OCI-LY1 (cell line): ENCODE measurements around the gene FGFR2.

ENCODE experiments used
- EZH2 ChIP-seq: fragments of 200-600 bp; sonication (generic), shearing (Covaris generic); IDR thresholded peaks from 2 replicates; pipeline ENCODE4 v1.8.0; 2017; ENCODE audit warnings: borderline replicate concordance, mixed run types, mild to moderate bottlenecking, antibody characterized with exemption, low read length, moderate library complexity, mixed read lengths
- TF ChIP-seq, protein P1 (sequence below): fragments of 200-600 bp; sonication (generic), shearing (Covaris generic); IDR thresholded peaks from 2 replicates; pipeline ENCODE4 v1.5.1; 2017; ENCODE audit warnings: mild to moderate bottlenecking, antibody characterized with exemption, low read length, moderate library complexity, mixed read lengths

DNA sequence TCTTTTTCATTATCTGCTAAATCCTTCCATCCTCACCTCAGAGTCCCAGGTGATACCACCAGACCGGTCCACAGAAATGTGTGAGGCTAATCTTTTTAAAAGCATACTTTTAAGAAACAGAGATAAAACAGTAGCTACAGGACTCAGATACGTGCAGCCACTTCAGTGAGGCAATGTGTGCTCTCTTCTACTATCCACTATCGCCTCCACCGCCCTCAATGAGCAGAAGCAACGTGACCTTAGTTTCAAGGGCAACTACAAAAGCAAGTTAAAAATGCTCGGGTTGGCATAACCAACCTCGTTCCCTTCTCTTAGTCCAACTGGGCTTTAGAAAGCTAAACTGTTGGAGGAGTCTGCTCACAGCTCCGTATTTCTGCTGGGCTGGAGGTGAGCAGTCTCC is 4.2 kb downstream of the FGFR2 start:
- TF ChIP-seq, protein P1, sequence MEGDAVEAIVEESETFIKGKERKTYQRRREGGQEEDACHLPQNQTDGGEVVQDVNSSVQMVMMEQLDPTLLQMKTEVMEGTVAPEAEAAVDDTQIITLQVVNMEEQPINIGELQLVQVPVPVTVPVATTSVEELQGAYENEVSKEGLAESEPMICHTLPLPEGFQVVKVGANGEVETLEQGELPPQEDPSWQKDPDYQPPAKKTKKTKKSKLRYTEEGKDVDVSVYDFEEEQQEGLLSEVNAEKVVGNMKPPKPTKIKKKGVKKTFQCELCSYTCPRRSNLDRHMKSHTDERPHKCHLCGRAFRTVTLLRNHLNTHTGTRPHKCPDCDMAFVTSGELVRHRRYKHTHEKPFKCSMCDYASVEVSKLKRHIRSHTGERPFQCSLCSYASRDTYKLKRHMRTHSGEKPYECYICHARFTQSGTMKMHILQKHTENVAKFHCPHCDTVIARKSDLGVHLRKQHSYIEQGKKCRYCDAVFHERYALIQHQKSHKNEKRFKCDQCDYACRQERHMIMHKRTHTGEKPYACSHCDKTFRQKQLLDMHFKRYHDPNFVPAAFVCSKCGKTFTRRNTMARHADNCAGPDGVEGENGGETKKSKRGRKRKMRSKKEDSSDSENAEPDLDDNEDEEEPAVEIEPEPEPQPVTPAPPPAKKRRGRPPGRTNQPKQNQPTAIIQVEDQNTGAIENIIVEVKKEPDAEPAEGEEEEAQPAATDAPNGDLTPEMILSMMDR, result no peak
- TF ChIP-seq EZH2, result no peak
